Esophagus squamous epithelium (tissue), 4 donors: Measurements from ENCODE around the gene BLMH.

Source experiments
- CTCF ChIP-seq, 6 experiments: fragments of 450-650 bp in 4 of 6; fragments of 200-600 bp in 2 of 6; sonication (generic) in 2 of 6; IDR thresholded peaks; one replicate each; pipeline ENCODE4 v1.5.1; 2016 to 2019; ENCODE audit warnings: antibody characterized with exemption in 6 of 6, mild to moderate bottlenecking in 4 of 6, moderate library complexity in 4 of 6
- POLR2A ChIP-seq, 4 donors: fragments of 450-650 bp; IDR thresholded peaks; one replicate each; pipeline ENCODE4 v1.6.1; 2017; ENCODE audit warnings: antibody characterized with exemption in 4 of 4, mild to moderate bottlenecking in 4 of 4, moderate library complexity in 3 of 4

- TF ChIP-seq CTCF (IDR thresholded peaks at IDR 0.05), result no peak
- no peak for TF ChIP-seq POLR2A (IDR thresholded peaks at IDR 0.05)
These were observed 83.5 kb downstream of the BLMH start for GRCh38 chr17:30208214-30208613.
